ENCODE data around the gene NUDC.

DNA sequence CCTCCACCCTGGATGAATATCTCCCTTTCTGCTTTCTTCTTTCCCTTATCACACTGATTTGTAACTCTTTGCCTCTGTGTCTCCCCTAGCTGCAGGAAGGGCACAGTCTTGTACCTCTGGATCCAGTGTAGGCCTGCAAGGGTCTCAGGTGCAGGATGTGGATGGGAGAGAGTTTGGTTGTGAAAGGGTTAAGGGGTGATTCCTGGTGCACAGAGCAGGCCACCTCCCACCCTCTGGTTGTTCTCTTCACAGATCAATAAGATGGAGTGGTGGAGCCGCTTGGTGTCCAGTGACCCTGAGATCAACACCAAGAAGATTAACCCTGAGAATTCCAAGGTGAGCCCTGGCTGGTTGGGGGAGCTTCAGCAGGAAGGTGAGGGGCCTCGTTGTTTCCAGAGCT is 23.6 kb downstream of the NUDC start:
- TF ChIP-seq POLR2AphosphoS5 (IDR thresholded peaks at IDR 0.05; ENCODE audit: low read depth, low read length) (no peak), SIN3A (IDR thresholded peaks at IDR 0.05; ENCODE audit: borderline replicate concordance, insufficient read depth, low read depth, low read length) (no peak)
- TF ChIP-seq, protein P1, sequence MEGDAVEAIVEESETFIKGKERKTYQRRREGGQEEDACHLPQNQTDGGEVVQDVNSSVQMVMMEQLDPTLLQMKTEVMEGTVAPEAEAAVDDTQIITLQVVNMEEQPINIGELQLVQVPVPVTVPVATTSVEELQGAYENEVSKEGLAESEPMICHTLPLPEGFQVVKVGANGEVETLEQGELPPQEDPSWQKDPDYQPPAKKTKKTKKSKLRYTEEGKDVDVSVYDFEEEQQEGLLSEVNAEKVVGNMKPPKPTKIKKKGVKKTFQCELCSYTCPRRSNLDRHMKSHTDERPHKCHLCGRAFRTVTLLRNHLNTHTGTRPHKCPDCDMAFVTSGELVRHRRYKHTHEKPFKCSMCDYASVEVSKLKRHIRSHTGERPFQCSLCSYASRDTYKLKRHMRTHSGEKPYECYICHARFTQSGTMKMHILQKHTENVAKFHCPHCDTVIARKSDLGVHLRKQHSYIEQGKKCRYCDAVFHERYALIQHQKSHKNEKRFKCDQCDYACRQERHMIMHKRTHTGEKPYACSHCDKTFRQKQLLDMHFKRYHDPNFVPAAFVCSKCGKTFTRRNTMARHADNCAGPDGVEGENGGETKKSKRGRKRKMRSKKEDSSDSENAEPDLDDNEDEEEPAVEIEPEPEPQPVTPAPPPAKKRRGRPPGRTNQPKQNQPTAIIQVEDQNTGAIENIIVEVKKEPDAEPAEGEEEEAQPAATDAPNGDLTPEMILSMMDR (IDR thresholded peaks at IDR 0.05): no peak

Data from Panc1 (cell line).